Astrocyte (in vitro differentiated cells and primary cell): ENCODE results near the gene RTL1. TPM values are rescaled to one million over a fixed set of nuclear protein-coding genes. Genes with fewer than 3 reads are reported as not detected.

Experiments
- DNase-seq: peaks from one replicate; pipeline ENCODE4 v3.0.0-alpha.2; 2010; ENCODE audit warnings: low read depth
- FAIRE-seq: peaks from 2 replicates; lab custom pipeline; 2011; peaks lifted over from hg19 to GRCh38; lab: Jason Lieb, UNC
- H2AFZ ChIP-seq: 2 replicates; pipeline ENCODE4 v1.6.0; 2012; ENCODE audit warnings: low read depth, low read length, inconsistent platforms
- H3K27ac ChIP-seq: 2 replicates; pipeline ENCODE4 v1.5.1; 2011; ENCODE audit warnings: low read depth, low read length, inconsistent platforms
- H3K27me3 ChIP-seq: 2 replicates; pipeline ENCODE4 v1.6.0; 2011; ENCODE audit warnings: low read length, inconsistent platforms; ENCODE audit not compliant: insufficient read depth
- H3K36me3 ChIP-seq: 2 replicates; pipeline ENCODE4 v1.5.1; 2011; ENCODE audit warnings: low read length, inconsistent platforms; ENCODE audit not compliant: insufficient read depth
- H3K4me1 ChIP-seq: 2 replicates; pipeline ENCODE4 v1.5.1; 2011; ENCODE audit warnings: low read length, inconsistent platforms; ENCODE audit not compliant: insufficient read depth
- H3K4me2 ChIP-seq: 2 replicates; pipeline ENCODE4 v1.6.0; 2012; ENCODE audit warnings: low read length, inconsistent platforms
- H3K4me3 ChIP-seq: 2 replicates; pipeline ENCODE4 v1.5.1; 2011; ENCODE audit warnings: low read depth, mild to moderate bottlenecking, low read length, inconsistent platforms; ENCODE audit not compliant: insufficient read depth
- H3K79me2 ChIP-seq: 2 replicates; pipeline ENCODE4 v1.6.0; 2012; ENCODE audit warnings: mild to moderate bottlenecking, low read length, inconsistent platforms; ENCODE audit not compliant: insufficient read depth
- H3K9ac ChIP-seq: 2 replicates; pipeline ENCODE4 v1.6.0; 2012; ENCODE audit warnings: mild to moderate bottlenecking, low read length, inconsistent platforms
- H3K9me3 ChIP-seq: 2 replicates; pipeline ENCODE4 v1.5.1; 2012; ENCODE audit warnings: low read depth, mild to moderate bottlenecking, low read length, inconsistent platforms; ENCODE audit not compliant: insufficient read depth
- H4K20me1 ChIP-seq: 2 replicates; pipeline ENCODE4 v1.6.0; 2012; ENCODE audit warnings: low read length, inconsistent platforms; ENCODE audit not compliant: insufficient read depth
- H3K27ac Mint-ChIP-seq: one replicate; pipeline ENCODE4 v1.8.0; 2021; ENCODE audit warnings: mild to moderate bottlenecking, mixed read lengths; ENCODE audit not compliant: unreplicated experiment
- H3K27me3 Mint-ChIP-seq: one replicate; pipeline ENCODE4 v1.8.0; 2021; ENCODE audit warnings: low read depth, mixed read lengths; ENCODE audit not compliant: unreplicated experiment
- H3K36me3 Mint-ChIP-seq: one replicate; pipeline ENCODE4 v1.8.0; 2021; ENCODE audit warnings: low read depth, mixed read lengths; ENCODE audit not compliant: unreplicated experiment
- H3K4me1 Mint-ChIP-seq: one replicate; pipeline ENCODE4 v1.8.0; 2021; ENCODE audit warnings: low read depth, mixed read lengths; ENCODE audit not compliant: unreplicated experiment
- H3K4me3 Mint-ChIP-seq: one replicate; pipeline ENCODE4 v1.8.0; 2021; ENCODE audit warnings: mild to moderate bottlenecking, moderate library complexity, mixed read lengths; ENCODE audit not compliant: unreplicated experiment
- H3K9me3 Mint-ChIP-seq: one replicate; pipeline ENCODE4 v1.8.0; 2021; ENCODE audit warnings: mild to moderate bottlenecking, mixed read lengths; ENCODE audit not compliant: unreplicated experiment
- CTCF ChIP-seq: IDR thresholded peaks from 2 replicates; pipeline ENCODE4 v1.5.1; 2011; ENCODE audit warnings: low read depth, mild to moderate bottlenecking, inconsistent platforms, low read length, moderate library complexity; ENCODE audit not compliant: insufficient read depth
- EZH2 ChIP-seq: IDR thresholded peaks from 2 replicates; pipeline ENCODE4 v1.6.1; 2012; ENCODE audit warnings: mild to moderate bottlenecking, low read length, inconsistent platforms; ENCODE audit not compliant: insufficient read depth
- total RNA-seq: library from RNA; stranded (reverse); gene quantifications from 2 replicates; pipeline ENCODE4 v1.2.1, GENCODE V29; 2021

RTL1 gene
- total RNA-seq, 1 donor from 2014 or later: 0.18 TPM

DNA sequence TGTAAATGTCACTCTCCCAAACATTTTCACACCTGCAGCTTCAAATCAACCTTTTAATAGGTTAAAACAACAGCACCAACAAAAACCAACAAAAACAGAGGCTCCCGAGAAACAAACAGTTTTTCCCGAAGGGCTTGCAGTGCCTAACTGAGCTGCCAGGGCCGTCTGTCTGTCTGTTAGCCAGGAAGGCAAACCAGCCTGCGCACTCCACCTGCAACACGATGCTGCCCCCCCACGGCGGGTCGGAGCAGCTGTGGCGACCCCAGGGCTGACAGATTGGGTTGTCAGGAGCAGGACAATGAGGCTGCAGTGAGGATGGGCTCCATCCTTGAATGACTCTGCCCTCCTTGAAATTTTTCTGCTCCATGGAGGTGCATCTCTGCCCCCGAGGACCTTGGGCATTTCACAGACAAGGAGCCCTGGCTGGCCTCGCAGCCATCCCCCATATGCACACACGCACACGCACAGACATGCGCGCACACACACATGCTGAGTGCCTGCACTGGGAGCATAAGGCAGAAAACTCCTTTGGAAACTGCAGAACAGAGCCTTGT, 2.6 kb downstream of the RTL1 start:
- peaks cover 16% of the 10 kb centered on the region for H3K4me1 Mint-ChIP-seq
- Histone ChIP-seq H2AFZ (no peak overlapping the region), H3K9me3 (no peaks in the 10 kb centered on the region), H3K27ac (no peak overlapping the region), H3K9ac (no peak overlapping the region), H3K79me2 (peaks cover 5% of the 10 kb centered on the region), H3K4me2 (peak overlapping the region; percentile 25), H4K20me1 (peaks cover 74% of the 10 kb centered on the region), H3K36me3 (peaks cover 15% of the 10 kb centered on the region), H3K4me3 (no peak overlapping the region), H3K4me1 (no peaks in the 10 kb centered on the region), H3K27me3 (peaks cover 6% of the 10 kb centered on the region)
- peak overlapping the region; percentile 30 for H3K4me3 Mint-ChIP-seq
- TF ChIP-seq EZH2 (no peak), CTCF (peak; percentile 21)
- no peaks in the 10 kb centered on the region for H3K36me3 Mint-ChIP-seq
- peaks cover 51% of the 10 kb centered on the region for H3K27me3 Mint-ChIP-seq
- H3K27ac Mint-ChIP-seq: peak overlapping the region; percentile 78
- DNase-seq (no peak), FAIRE-seq (no peak)
- no peaks in the 10 kb centered on the region for H3K9me3 Mint-ChIP-seq

DNA sequence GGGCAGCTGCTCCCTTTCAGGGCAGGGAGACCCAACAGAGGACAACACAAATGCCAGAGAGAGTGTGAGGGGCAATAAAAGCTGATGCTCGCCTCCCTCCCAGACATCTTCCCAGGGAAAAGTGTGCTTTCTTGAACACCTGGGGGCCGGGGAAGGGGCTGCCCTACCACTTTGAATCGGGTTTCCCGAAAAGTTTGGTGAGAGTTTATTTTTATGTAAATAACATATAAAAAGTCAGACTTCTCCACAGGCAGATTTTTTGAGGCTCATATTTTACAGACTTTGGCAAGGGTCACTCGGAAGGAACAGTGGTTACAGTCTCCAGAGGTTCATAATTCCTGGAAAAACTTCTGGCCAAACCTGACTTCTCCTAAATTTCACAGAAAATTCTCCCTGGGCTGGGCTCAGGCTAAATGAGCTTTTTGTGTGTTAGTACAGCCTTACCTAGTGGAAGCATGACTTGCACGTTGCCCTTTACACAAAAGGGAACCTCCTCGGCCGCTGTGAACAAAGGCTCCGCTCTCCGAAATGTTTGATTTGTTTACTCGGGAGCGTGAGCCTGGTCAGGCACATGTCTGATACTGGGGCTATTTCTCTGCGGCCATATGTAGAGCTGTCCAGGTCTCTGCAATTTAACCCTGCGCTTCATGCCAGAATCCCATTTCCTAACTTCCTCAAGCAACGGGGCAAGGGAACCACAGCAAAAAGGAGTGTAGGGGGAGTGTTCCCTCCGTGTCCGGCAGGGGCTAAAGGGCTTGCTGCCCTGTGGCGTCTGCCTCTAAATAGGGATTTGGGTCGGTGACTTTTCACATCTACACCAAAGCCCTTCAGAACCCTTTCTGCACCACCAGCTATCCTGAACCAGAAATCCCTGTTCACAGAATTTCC, 3.4 kb downstream of the RTL1 start:
- no peak overlapping the region for H3K4me3 ChIP-seq
- peaks cover 5% of the 10 kb centered on the region for H3K79me2 ChIP-seq
- DNase-seq (no peak), FAIRE-seq (no peak)
- Mint-ChIP-seq H3K4me1 (peaks cover 13% of the 10 kb centered on the region), H3K36me3 (no peaks in the 10 kb centered on the region), H3K27me3 (peaks cover 49% of the 10 kb centered on the region), H3K27ac (peak overlapping the region; percentile 78), H3K9me3 (no peaks in the 10 kb centered on the region), H3K4me3 (no peak overlapping the region)
- no peak overlapping the region for H3K27ac ChIP-seq
- H3K36me3 ChIP-seq: peaks cover 15% of the 10 kb centered on the region
- no peak for TF ChIP-seq CTCF
- TF ChIP-seq EZH2: no peak
- H4K20me1 ChIP-seq: peaks cover 74% of the 10 kb centered on the region
- no peaks in the 10 kb centered on the region for H3K4me1 ChIP-seq
- H3K9ac ChIP-seq: no peak overlapping the region
- no peaks in the 10 kb centered on the region for H3K9me3 ChIP-seq
- no peak overlapping the region for H2AFZ ChIP-seq
- peaks cover 3% of the 10 kb centered on the region for H3K27me3 ChIP-seq
- H3K4me2 ChIP-seq: peak overlapping the region; percentile 25
